GM18520 (cell line): ENCODE measurements around the gene TMEM150B.

Experiments used
- ATAC-seq: cut with Tn5 transposase; IDR thresholded peaks from one replicate; pipeline ENCODE4 v1.9.1; 2021; ENCODE audit not compliant: unreplicated experiment

Gene TMEM150B, protein sequence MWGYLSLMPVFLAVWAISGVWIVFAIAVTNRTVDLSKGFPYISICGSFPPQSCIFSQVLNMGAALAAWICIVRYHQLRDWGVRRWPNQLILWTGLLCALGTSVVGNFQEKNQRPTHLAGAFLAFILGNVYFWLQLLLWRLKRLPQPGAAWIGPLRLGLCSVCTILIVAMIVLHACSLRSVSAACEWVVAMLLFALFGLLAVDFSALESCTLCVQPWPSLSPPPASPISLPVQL

DNA sequence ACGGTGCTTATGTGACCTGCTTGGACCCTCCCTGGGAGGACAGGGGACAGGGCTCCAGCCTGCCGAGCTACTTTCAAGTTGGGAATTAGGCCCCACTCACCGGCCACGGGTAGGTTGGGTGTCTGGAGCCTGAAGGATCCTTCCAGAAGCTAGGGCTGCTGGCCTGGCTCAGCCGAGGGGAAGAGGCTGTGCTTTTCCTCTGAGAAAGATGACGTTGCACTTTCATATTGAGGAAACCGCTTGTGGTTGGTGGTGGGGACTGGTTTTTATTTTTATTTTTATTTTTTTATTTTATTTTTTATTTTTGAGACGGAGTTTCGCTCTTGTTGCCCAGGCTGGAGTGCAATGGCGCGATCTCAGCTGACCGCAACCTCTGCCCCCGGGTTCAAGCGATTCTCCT is at the start of gene TMEM150B:
TSS of gene TMEM150B (minus strand) at position 170 of the 400 bp plus-strand sequence. CDS start 4,305 bp downstream, outside the sequence.
- ATAC-seq: no peak

GRCh38 chr19:55373993-55374757 is 49.0 kb upstream of the TMEM150B start:
- no peak for ATAC-seq

- ATAC-seq: no peak
Measured at GRCh38 chr19:55373306-55373992, 48.3 kb upstream of the TMEM150B start.

DNA sequence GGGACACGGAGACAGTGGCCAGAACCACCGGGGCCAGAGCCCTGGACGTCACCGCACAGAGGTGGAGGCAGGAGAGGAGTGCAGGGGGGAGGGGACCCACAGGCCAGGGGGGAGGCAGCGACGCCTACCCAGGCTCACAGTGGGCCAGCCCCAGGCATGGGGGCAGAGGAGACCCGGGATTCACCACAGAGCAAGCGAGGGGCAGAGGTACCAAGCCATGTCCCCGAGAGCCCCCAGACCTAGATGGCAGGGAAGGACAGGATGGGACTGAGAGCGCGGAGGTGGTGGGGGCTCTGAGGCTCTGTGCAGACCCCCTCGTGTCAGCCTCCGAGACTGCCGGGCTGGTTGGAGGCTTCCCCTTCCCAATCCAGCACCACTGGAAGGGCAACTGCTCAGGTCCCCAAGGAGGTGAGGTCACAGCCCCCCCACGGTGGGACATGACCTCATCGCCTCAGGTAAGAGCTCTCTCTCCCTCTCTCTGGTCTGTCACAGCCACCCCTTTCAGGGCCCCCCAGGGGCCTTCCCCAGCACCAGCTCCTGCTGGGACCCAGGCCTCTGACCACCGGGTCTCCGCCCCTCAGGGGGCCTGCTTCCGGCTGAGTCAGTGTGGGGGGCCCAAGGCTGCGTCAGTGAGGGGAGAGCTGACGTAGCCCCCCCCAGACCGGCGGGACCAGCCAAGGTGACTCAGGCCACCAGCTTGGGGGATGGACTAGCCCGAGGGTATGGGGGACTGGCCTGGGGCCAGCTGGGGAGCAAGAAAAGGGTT is 47.4 kb upstream of the TMEM150B start:
- no peak for ATAC-seq

DNA sequence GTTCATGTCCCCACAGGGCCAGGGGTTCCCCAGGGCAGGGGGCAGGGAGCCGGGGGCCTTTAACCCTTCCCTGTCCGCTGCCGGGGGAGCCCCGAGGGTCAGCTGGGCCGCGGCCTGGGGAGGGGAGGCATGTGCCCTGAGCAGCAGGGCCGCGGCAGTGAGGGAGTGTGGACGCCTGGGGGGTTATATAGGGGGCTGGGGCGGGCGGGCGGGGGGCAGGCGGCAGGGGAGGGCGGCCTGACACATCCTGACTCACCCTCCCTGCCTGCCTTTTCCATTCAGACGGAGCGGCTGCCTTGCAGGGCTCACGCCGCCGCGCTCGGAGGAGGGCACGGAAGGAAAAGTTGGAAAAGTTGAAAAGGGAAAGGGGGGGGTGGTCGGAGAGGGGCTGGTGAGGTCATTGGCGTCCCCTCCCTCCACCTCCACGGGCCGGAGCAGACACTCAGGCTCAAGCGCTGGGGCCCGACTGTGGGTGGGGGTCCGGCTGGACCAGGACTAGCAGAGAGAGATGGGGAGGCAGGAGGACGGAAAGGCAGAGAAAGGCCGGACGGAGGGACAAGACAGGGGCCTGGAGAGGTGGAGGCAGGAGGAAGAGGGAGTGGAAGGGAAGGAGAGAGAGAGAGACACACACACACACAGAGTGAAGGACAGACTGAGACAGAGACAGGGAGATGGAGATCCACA is 45.3 kb upstream of the TMEM150B start, which contains the start of gene IL11:
TSS of gene IL11 (minus strand) at position 159 of the 684 bp plus-strand sequence. CDS start at position 6, 153 bp downstream.
- ATAC-seq: no peak

GRCh38 chr19:55369653-55370304 is 44.6 kb upstream of the TMEM150B start:
- ATAC-seq: no peak

- ATAC-seq: no peak
Measured at GRCh38 chr19:55368701-55369563, 43.8 kb upstream of the TMEM150B start.

DNA sequence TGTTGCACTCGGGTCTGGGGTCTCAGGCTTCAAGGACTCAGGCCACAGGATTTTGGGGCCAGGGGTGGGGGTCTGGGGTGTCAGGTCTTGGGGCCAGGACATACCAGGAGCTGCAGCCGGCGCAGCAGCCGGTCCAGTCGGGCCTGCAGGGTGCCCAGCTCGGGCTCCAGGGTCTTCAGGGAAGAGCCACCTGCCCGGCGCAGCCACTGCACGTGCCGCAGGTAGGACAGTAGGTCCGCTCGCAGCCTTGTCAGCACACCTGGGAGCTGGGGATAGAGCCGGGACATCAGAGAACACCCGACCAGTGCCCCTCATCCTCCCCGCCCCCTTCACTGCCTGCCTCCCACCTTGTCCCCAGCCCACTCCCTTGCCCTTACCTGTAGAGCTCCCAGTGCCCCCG is 43.0 kb upstream of the TMEM150B start:
- no peak for ATAC-seq

DNA sequence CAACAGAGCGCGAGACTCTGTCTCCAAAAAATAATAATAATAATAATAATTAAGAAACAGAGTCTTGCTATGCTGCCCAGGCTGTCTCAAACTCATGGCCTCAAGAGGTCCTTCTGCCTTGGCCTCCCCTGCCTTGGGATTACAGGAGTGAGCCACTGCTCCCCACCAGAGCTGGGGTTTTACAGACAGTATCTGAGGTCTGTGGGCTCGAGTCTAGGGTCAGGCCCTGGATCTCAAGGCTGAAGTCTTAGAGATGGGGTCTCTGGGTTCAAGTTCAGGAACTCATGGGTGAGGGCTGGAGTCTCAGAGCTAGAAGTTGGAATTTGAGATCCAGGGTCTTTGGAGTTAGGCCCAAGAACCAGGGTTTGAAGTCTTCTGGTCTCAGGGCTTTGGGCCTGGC is 41.6 kb upstream of the TMEM150B start:
- ATAC-seq: no peak

DNA sequence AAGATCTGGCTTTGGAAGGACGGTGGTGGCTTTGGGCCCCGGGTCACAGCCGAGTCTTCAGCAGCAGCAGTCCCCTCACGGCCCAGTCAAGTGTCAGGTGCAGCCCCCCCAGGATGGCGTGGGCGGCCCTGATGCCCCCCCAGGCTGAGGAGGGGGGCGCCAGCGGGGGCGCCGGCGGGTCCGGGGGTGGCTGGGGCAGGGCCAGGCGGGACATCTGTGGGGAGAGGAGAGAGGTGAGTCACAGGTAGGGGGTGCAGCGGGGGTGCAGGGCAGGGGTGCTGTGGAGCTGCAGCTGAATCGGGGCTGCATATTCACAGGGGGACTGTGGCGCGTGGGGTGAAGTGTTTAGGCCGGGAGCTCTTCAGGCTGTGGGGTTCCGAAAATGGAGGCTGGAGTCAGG is 40.8 kb upstream of the TMEM150B start:
- no peak for ATAC-seq

- ATAC-seq: no peak
Measured at GRCh38 chr19:55365245-55365644, 40.1 kb upstream of the TMEM150B start.

- no peak for ATAC-seq
Measured at GRCh38 chr19:55362990-55363716, 38.0 kb upstream of the TMEM150B start, which contains the start of gene GARIN5B. Gene GARIN5B, minus strand, starts transcription at chr19:55363260. Its CDS starts 194 bp downstream, at chr19:55363066.

DNA sequence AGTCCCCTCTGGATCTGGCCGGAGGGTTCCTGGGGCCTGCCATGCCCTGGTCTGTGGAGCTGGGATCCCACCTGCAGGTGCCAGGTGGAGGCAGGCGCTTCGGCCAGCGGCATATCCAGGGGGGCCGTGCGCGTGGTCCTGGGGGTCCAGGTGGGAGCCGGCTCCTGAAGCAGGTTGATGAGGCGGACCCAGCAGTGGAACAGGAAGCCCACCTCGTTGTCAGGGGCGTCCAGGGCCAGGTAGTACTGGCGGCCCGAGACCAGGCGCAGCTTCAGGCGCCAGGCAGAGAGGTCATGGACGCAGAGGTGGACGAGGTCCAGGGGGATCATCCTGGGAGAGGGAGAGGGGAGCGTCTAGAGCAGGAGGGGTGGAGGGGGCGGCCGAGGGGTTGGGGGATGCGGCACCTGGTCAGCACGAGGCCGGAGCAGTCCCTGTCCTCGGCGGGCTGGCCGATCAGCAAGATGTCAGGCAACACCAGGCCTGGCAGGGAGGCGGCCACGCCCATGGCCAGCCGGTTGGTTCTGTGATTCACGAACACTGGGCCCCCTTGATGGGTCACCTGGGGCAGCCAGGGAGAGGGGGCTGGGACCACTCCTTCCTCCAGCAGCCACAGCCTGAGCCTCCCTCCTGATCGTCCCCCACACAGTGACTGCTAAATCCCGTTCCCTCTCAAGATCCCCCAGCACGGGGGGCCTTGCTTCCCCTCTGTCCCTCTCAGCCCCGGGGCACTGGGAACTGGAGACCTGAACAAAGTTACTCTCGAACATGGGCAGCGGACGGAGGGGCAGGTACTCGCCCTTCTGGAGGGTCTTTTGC is 37.2 kb upstream of the TMEM150B start:
- ATAC-seq: no peak

- ATAC-seq: no peak
Measured at GRCh38 chr19:55360902-55361301, 35.8 kb upstream of the TMEM150B start.

- ATAC-seq: no peak
Measured at GRCh38 chr19:55358943-55359908, 34.1 kb upstream of the TMEM150B start.

DNA sequence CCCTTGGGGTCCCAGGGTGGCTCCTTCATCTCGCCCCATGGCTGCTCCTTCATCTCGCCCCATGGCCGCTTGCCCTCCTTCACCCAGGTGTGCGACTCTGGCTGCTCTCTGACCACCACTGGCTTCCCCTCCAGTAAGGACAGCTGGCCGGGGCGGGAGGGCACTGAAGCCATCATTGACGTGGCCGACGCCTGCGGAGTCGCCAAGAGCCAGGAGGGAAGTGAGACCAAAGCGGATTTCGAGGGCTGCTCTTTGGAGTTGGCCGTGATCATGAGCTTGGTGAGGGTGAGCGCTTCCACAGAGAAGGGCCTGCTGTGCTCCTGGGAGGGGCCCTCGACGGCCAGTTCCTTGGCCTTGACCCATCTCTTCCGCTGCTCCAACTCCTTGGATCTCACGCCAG is 33.4 kb upstream of the TMEM150B start:
- ATAC-seq: no peak
